ENCODE measurements around the gene EFTUD2. TPM values are rescaled to one million over a fixed set of nuclear protein-coding genes. Genes with fewer than 3 reads are reported as not detected.

The EFTUD2 gene
- total and polyA plus RNA-seq, 2 experiments from 2014 or later: 60.1 to 63.7 TPM

GRCh38 chr17:44935116-44935515 is 35.9 kb upstream of the EFTUD2 start:
- Histone ChIP-seq H3K27me3 (replicated peaks; ENCODE audit: insufficient read depth) (no peaks in the 10 kb centered on the region), H3K27ac (no peak overlapping the region), H3K9ac (no peak overlapping the region), H3K4me2 (ENCODE audit: unreplicated experiment) (no peak overlapping the region), H3K36me3 (ENCODE audit: low read depth) (peaks cover 9% of the 10 kb centered on the region; the same call in 1 of the 2 replicates), H3K4me1 (ENCODE audit: insufficient read depth) (peaks cover 6% of the 10 kb centered on the region), H3K4me3 (no peak overlapping the region), H2AFZ (no peak overlapping the region), H3K79me2 (ENCODE audit: insufficient read depth) (peaks cover 35% of the 10 kb centered on the region), H4K20me1 (ENCODE audit: insufficient read depth) (no peaks in the 10 kb centered on the region), H3F3A (ENCODE audit: insufficient read depth) (peaks cover 4% of the 10 kb centered on the region), H3K9me3 (ENCODE audit: low read depth) (no peaks in the 10 kb centered on the region), H3K9me2 (ENCODE audit: insufficient read depth) (no peaks in the 10 kb centered on the region)
- no peak for DNase-seq
- WGBS, 2 experiments (ENCODE audit: low coverage in 1 of 2, low lambda C conversion rate in 2 of 2, missing lambda C conversion rate in 2 of 2): 96 to 98% methylated on average over 8 to 9 of the region's 9 CpGs
- TF ChIP-seq EZH2 (IDR thresholded peaks at IDR 0.05; ENCODE audit: insufficient read depth, poor library complexity, severe bottlenecking): no peak
- no peak for TF ChIP-seq EZH2phosphoT487 (IDR thresholded peaks at IDR 0.05; ENCODE audit: insufficient read depth, low read depth)
- in situ Hi-C loops (cut with MboI): no loop called here

DNA sequence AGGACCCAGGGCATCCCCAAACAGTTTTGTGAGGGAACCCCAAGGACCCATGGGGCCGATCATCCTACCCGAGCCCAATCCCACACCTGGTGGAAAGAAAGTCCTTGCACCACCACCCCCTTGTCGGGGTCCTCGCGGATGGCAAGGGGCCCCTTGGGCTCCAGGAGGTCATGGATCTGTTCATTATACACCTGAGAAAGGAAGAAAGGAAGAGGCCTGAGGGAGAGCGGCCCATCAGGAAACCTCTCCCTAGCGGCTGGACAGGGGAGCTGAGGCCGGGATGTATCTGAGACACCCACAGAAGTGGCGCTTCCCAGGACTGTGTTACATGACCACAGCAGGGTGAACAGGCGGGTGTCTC is 35.5 kb upstream of the EFTUD2 start:
- Histone ChIP-seq H3K79me2 (ENCODE audit: insufficient read depth) (peaks cover 31% of the 10 kb centered on the region), H4K20me1 (ENCODE audit: insufficient read depth) (no peaks in the 10 kb centered on the region), H3K4me1 (ENCODE audit: insufficient read depth) (0 out of 2 replicates have a peak, but pooled peaks cover 2% of the 10 kb centered on the region), H3K36me3 (ENCODE audit: low read depth) (peaks cover 9% of the 10 kb centered on the region; the same call in 1 of the 2 replicates), H3K27me3 (replicated peaks; ENCODE audit: insufficient read depth) (no peaks in the 10 kb centered on the region), H3K9ac (no peak overlapping the region), H3K9me2 (ENCODE audit: insufficient read depth) (no peaks in the 10 kb centered on the region), H3K4me3 (no peak overlapping the region), H3F3A (ENCODE audit: insufficient read depth) (no peaks in the 10 kb centered on the region; the same call in 1 of the 2 replicates), H3K27ac (no peak overlapping the region), H3K9me3 (ENCODE audit: low read depth) (no peaks in the 10 kb centered on the region), H2AFZ (no peak overlapping the region), H3K4me2 (ENCODE audit: unreplicated experiment) (no peak overlapping the region)
- no peak for DNase-seq
- WGBS, 2 experiments (ENCODE audit: low coverage in 1 of 2, low lambda C conversion rate in 2 of 2, missing lambda C conversion rate in 2 of 2): 93 to 97% methylated on average over 10 of the region's 10 CpGs
- in situ Hi-C loops (cut with MboI): no loop called here
- TF ChIP-seq EZH2phosphoT487 (IDR thresholded peaks at IDR 0.05; ENCODE audit: insufficient read depth, low read depth) (no peak), EZH2 (IDR thresholded peaks at IDR 0.05; ENCODE audit: insufficient read depth, poor library complexity, severe bottlenecking) (no peak)

- H3K9me2 ChIP-seq (ENCODE audit: insufficient read depth): no peaks in the 10 kb centered on the region
- peaks cover 25% of the 10 kb centered on the region for H3K79me2 ChIP-seq (ENCODE audit: insufficient read depth)
- no peak overlapping the region for H3K4me2 ChIP-seq (ENCODE audit: unreplicated experiment)
- H3K27ac ChIP-seq: no peak overlapping the region
- H3K4me3 ChIP-seq: no peak overlapping the region
- H3F3A ChIP-seq (ENCODE audit: insufficient read depth): no peaks in the 10 kb centered on the region; the same call in 1 of the 2 replicates
- H2AFZ ChIP-seq: no peak overlapping the region
- no peaks in the 10 kb centered on the region for H3K4me1 ChIP-seq (ENCODE audit: insufficient read depth)
- no peaks in the 10 kb centered on the region for H3K9me3 ChIP-seq (ENCODE audit: low read depth)
- peaks cover 9% of the 10 kb centered on the region; the same call in 1 of the 2 replicates for H3K36me3 ChIP-seq (ENCODE audit: low read depth)
- 99% methylated on average over 30 to 34 of the region's 34 CpGs for WGBS, 2 experiments (ENCODE audit: low coverage in 1 of 2, low lambda C conversion rate in 2 of 2, missing lambda C conversion rate in 2 of 2)
- TF ChIP-seq EZH2 (IDR thresholded peaks at IDR 0.05; ENCODE audit: insufficient read depth, poor library complexity, severe bottlenecking): no peak
- no peaks in the 10 kb centered on the region for H4K20me1 ChIP-seq (ENCODE audit: insufficient read depth)
- no peaks in the 10 kb centered on the region for H3K27me3 ChIP-seq (replicated peaks; ENCODE audit: insufficient read depth)
- no peak for DNase-seq
- in situ Hi-C loops (cut with MboI): no loop called here
- H3K9ac ChIP-seq: no peak overlapping the region
Observed at GRCh38 chr17:44933824-44934744, 34.8 kb upstream of the EFTUD2 start.

DNA sequence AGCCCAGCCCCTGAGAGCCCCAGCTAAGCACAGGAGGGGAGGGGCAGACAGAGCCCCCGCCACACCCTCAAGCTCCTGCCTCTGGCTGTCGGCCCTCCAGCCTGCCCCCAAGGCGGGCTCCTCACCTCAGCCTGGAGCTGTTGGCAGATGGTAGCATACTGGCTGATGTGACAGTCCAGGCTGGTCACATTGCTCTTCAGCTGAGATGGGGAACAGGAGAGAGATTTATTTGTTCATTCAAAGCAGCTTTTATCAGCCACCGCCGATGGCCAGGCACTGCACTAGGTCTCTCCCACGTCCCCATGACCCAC is 33.5 kb upstream of the EFTUD2 start:
- peaks cover 5% of the 10 kb centered on the region; the same call in 1 of the 2 replicates for H3K36me3 ChIP-seq (ENCODE audit: low read depth)
- no peak overlapping the region for H2AFZ ChIP-seq
- in situ Hi-C loops (cut with MboI): no loop called here
- H3K27ac ChIP-seq: no peak overlapping the region
- no peaks in the 10 kb centered on the region for H3K9me2 ChIP-seq (ENCODE audit: insufficient read depth)
- H3K4me1 ChIP-seq (ENCODE audit: insufficient read depth): no peaks in the 10 kb centered on the region
- 91 to 94% methylated on average over 6 of the region's 6 CpGs for WGBS, 2 experiments (ENCODE audit: low coverage in 1 of 2, low lambda C conversion rate in 2 of 2, missing lambda C conversion rate in 2 of 2)
- no peaks in the 10 kb centered on the region; the same call in 1 of the 2 replicates for H3F3A ChIP-seq (ENCODE audit: insufficient read depth)
- DNase-seq: no peak
- H3K4me2 ChIP-seq (ENCODE audit: unreplicated experiment): no peak overlapping the region
- no peaks in the 10 kb centered on the region for H4K20me1 ChIP-seq (ENCODE audit: insufficient read depth)
- H3K27me3 ChIP-seq (replicated peaks; ENCODE audit: insufficient read depth): no peaks in the 10 kb centered on the region
- H3K9ac ChIP-seq: no peak overlapping the region
- H3K4me3 ChIP-seq: no peak overlapping the region
- H3K9me3 ChIP-seq (ENCODE audit: low read depth): no peaks in the 10 kb centered on the region
- H3K79me2 ChIP-seq (ENCODE audit: insufficient read depth): peaks cover 12% of the 10 kb centered on the region
- TF ChIP-seq EZH2phosphoT487 (IDR thresholded peaks at IDR 0.05; ENCODE audit: insufficient read depth, low read depth): no peak
- no peak for TF ChIP-seq EZH2 (IDR thresholded peaks at IDR 0.05; ENCODE audit: insufficient read depth, poor library complexity, severe bottlenecking)

Measured in GM23248 (cell line).